HG03108 (cell line): ENCODE results near the gene CDK13.
"Not testable (repeated sequence)": the region's sequence is repeated elsewhere in the genome, so short reads cannot be mapped to it uniquely, and the experiment has no call there.

Experiments
- ATAC-seq: cut with Tn5 transposase; IDR thresholded peaks from one replicate; pipeline ENCODE4 v1.9.1; 2021; ENCODE audit warnings: moderate library complexity; ENCODE audit not compliant: unreplicated experiment

The CDK13 gene

DNA sequence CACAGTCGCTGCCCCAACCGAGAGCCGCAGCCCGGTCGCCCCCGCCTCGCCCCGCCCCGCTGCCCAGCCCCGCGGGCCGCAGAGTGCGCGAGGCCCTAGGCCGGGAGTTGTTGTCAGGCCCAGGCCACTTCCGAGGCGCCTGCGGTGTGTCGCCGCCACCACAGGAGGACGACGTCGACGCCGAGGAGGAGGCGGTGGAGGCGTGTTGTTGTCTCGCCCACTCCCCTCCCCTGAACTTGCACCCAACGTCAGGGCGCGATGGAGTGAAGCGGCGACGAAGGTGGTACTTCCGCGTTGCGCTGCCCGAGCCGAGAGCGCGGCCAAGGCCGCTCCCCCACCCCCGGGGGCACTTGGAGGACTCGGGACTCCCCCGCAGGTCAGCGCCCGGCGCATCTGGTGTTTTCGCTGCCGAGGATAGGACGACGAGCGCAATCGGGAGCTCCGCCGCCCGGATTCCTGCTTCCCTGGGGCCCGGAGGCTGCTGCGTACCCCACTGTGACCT lies at the start of gene CDK13:
TSS of gene CDK13 (plus strand) at position 286 of the 502 bp plus-strand sequence. CDS start 386 bp downstream, outside the sequence.
- peak; percentile 35 for ATAC-seq

GRCh38 chr7:39904077-39904486 lies 46.0 kb upstream of the CDK13 start:
- ATAC-seq = no peak

DNA sequence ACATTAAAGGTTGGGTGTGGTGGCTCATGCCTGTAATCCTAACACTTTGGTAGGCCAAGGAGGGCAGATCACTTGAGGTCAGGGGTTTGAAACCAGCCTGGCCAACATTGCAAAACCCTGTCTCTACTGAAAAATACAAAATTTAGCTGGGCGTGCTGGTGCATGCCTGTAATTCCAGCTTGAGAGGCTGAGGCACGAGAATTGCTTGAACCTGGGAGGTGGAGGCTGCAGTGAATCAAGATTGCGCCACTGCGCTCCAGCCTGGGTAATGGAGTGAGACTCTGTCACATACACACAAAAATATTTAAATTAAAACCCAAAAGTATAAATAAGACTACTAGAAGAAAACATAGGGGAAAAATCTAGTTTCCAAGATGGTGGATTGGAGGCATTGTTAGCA lies 41.9 kb upstream of the CDK13 start:
- no peak for ATAC-seq

- ATAC-seq = no peak
Measured at GRCh38 chr7:39908973-39909372, 41.1 kb upstream of the CDK13 start.

GRCh38 chr7:39909526-39909925 lies 40.5 kb upstream of the CDK13 start:
- ATAC-seq = no peak

DNA sequence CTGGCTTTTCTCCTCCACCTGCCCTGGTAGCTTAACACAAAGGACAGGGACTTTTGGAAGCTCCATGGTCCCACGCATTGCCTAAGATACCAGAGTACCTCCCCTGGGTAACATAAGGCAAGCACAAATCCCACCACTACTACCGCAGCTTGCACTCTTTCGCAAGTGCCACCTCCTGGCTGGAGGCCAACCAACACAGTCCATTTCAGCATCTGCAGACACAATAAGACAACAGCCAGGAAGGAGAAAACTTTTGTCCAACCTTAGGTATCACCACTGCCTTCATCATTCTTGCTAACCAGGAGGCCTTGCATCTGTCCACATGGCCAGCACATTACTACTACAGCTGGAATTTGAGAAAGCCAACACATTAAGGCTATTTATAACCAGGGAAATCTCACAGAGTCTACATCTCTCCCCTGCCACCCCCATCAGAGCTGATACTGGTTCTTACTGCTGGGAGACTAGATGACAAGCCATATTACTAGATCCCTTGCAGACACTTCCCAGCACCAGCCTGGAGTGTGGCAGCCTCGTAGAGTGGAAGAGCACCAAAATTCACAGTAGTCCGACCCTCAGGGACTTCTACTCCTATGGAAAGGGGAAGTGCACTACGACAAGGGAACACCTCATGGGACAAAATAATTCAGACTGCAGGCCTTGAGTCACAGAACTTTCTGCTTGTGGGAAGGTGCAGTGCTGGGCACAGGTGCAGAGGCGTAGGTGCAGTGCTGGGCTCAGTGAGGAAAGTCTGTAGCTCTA lies 39.8 kb upstream of the CDK13 start:
- ATAC-seq = no peak

DNA sequence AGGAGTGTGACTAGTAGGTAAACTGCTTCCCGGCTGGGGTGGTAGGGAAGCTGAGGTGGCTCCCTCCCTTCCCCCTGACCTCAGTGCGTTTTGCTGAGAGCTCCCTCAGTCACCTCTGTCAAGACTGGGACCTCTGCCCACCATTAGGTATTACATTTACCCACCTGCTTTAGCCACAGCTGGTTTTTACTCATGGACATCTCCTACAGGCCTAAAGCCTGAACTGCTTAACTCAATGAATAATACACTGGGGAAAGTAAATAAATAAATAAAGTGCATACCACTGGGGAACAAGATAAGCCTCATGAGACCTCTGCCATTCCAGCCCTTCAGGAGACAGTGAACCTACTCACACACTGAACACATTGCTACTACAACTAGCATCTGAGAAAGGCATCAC lies 38.9 kb upstream of the CDK13 start:
- ATAC-seq = no peak

GRCh38 chr7:39915847-39916246 lies 34.2 kb upstream of the CDK13 start:
- ATAC-seq = not testable (repeated sequence)

GRCh38 chr7:39919646-39920045 lies 30.4 kb upstream of the CDK13 start:
- no peak for ATAC-seq

DNA sequence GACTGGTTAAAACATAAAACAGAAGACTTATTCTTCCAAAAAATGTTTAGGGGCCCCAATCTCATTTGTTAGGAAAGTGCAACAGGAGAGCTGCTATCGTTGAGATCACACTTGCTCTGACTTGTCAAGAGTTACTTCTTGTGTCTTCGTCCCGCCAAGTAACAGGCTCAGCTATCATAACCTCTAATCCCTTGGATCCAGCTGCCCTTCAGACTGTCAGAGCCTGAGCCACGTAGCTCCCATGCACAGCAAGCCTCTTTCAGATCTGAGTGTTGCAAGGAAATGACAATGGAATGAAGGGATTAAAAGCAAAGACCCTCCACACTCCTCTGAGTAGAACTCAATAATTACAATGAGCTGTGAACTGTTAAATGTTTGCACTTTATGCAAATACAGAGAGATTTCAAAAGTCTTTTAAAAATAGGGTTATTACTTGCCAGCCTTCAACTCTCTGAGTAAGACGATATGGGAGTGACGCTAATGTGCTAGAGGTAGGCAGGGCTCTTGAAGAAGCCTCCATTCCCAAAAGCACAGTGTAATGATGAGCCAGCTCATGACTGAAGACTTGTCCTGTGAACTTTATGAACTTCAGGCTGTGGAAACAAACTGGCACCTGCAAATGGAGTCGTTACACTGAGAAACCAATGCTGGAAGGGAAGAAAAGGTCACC lies 28.4 kb upstream of the CDK13 start:
- ATAC-seq = no peak

- no peak for ATAC-seq
Measured at GRCh38 chr7:39922580-39922979, 27.5 kb upstream of the CDK13 start.

DNA sequence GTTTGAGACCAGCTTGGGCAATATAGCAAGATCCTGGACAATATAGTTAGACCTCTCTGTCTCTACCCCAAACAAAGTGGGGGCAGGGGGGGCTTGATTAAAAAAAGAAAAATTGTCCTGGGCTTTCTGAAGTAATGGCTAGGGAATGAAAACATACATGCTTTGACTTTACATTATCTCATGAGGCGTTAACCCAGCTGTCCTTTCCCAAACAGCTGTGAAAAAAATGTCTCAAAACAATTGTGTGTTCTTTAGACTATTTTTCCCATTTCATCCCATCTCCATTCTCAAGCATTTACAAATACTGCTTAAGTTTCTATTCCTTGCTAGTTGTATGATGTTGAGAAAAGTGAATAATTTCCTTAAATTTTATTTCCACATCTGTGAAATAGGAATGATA lies 27.0 kb upstream of the CDK13 start:
- ATAC-seq = no peak

GRCh38 chr7:39924122-39924521 lies 25.9 kb upstream of the CDK13 start:
- no peak for ATAC-seq

GRCh38 chr7:39926111-39926510 lies 23.9 kb upstream of the CDK13 start:
- ATAC-seq = no peak

DNA sequence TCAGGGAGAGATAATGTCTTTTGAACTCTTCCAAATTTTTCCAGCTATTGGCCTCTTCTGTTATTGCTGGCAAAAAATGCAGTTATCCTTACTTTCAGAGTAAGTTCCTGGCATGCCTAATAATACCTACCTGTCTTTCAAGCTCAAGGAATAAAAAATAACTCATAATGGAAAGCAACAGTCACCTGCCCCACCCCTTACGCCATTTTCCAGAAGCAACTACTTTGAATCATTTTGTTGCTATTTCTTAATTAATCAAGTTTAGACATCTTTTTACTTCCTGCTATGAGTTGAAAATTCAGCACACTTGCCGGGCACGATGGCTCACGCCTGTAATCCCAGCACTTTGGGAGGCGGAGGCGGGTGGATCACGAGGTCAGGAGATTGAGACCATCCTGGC lies 23.0 kb upstream of the CDK13 start:
- no peak for ATAC-seq

GRCh38 chr7:39934132-39934531 lies 15.9 kb upstream of the CDK13 start:
- no peak for ATAC-seq

DNA sequence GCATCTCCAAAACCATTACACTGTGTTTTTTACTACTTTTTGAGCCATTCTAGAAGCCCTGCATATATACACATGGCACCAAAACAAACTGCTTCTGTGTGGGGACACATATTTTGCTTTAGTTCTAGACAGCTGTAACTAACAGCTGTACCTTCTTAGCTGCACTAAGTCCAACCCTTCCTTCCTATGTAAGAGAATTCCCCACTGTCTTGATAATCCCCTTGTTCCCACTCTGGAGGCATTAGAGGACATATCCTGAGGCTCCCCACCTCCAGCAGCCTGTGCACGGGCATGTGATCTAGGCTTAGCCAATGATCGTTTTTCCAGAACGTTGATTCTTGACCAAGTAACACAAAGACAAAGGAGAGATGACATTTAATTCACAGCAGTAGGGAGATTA lies 13.3 kb upstream of the CDK13 start:
- no peak for ATAC-seq

- no peak for ATAC-seq
Measured at GRCh38 chr7:39937366-39938153, 12.5 kb upstream of the CDK13 start.

DNA sequence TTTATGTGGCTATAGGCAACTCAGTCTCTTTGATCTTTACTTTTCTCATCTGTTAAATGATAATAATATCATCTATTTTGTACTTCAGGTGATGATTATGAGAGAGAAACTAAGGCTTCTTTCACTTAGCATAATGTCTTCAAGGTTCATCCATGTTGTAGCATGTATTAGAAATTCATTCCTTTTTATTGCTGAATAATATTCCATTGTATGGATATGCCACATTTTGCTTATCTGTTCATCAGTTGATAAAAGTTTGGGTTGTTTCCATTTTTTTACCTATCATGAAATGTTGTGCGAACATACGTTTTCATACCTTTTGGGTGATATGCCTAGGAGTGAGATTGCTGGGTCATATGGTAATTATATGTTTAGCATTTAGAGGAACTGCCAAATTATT lies 7.2 kb upstream of the CDK13 start:
- no peak for ATAC-seq

GRCh38 chr7:39946693-39947092 lies 3.4 kb upstream of the CDK13 start:
- no peak for ATAC-seq

- ATAC-seq = no peak
Measured at GRCh38 chr7:39948375-39948955, 1.6 kb upstream of the CDK13 start.
